Left lung (tissue), 10 donors: Measurements from ENCODE around the gene RHOG. TPM values are rescaled to one million over a fixed set of nuclear protein-coding genes. Genes with fewer than 3 reads are reported as not detected.

Experiments used
- ATAC-seq: fragments of 200-7000 bp; cut with Tn5 transposase; one replicate; pipeline ENCODE4 v1.9.1; 2020; ENCODE audit warnings: moderate library complexity
- DNase-seq, 4 donors: peaks; one replicate each; pipeline ENCODE4 v3.0.0-alpha.2; 2013 to 2020
- H3K27ac ChIP-seq, 2 donors: fragments of 200-600 bp; sonication (generic) in 1 of 2; one replicate each; pipeline versions ENCODE4 v1.5.0 to v1.8.0; 2020 to 2021
- H3K27me3 ChIP-seq, 2 donors: fragments of 200-600 bp; sonication (generic) in 1 of 2; one replicate each; pipeline versions ENCODE4 v1.5.0 to v1.8.0; 2020 to 2021
- H3K36me3 ChIP-seq, 2 donors: fragments of 200-600 bp; sonication (generic) in 1 of 2; one replicate each; pipeline versions ENCODE4 v1.5.0 to v1.8.0; 2020 to 2021
- H3K4me1 ChIP-seq, 2 donors: fragments of 200-600 bp; one replicate each; pipeline ENCODE4 v1.8.0; 2021
- H3K4me3 ChIP-seq, 2 donors: fragments of 200-600 bp; sonication (generic) in 1 of 2; one replicate each; pipeline versions ENCODE4 v1.5.0 to v1.8.0; 2020 to 2021; ENCODE audit warnings: mild to moderate bottlenecking in 1 of 2
- H3K9me3 ChIP-seq, 2 donors: fragments of 200-600 bp; sonication (generic) in 1 of 2; one replicate each; pipeline versions ENCODE4 v1.5.0 to v1.8.0; 2020 to 2021
- CTCF ChIP-seq, 2 donors: fragments of 200-600 bp; sonication (generic) in 1 of 2; IDR thresholded peaks; one replicate each; pipeline versions ENCODE4 v1.5.0 to v1.8.0; 2021; ENCODE audit warnings: antibody characterized with exemption in 2 of 2
- intact Hi-C, 2 donors: fragments of 100-400 bp; cut with DNase I; formaldehyde crosslinking; loops; one replicate each; pipeline versions ENCODE4 v1.11.2 to v1.14.2; 2022
- polyA plus RNA-seq, 6 donors: library from polyadenylated mRNA; unstranded; fragments of 120-200 nt; gene quantifications; one replicate each; pipeline ENCODE4 v1.2.1, GENCODE V29; 2013; ENCODE audit not compliant: insufficient read length in 6 of 6
- total RNA-seq, 2 donors: library from RNA; stranded (reverse); fragmentation: NEBNext Ultra II Directional; extraction: Animal tissue kit (Norgen Biotek cat#: 25700); gene quantifications; one replicate each; pipeline ENCODE4 v1.2.1, GENCODE V29; 2021
- donor health status: DM: no; HTN: yes; CAD: no.
- donor health status: DM: no; HTN: no; CAD: no.

RHOG gene
- total and polyA plus RNA-seq, 8 donors = 22.0 to 109 (median 29.4) TPM

- peak overlapping the region in 1 of 2 donors; percentile 80 for H3K27ac ChIP-seq
- intact Hi-C loops = no loop called here
- H3K36me3 ChIP-seq = peaks cover 0 to 66% of the 10 kb centered on the region in 2 donors
- DNase-seq (peak in 2 of 4 donors; percentile 67 to 82), ATAC-seq (peak; percentile 56)
- H3K9me3 ChIP-seq = no peaks in the 10 kb centered on the region
- no peak for TF ChIP-seq CTCF (IDR thresholded peaks at IDR 0.05)
- no peak overlapping the region for H3K4me3 ChIP-seq
- H3K4me1 ChIP-seq = peaks cover 16 to 84% of the 10 kb centered on the region in 2 donors
- H3K27me3 ChIP-seq = no peaks in the 10 kb centered on the region
Measured at GRCh38 chr11:3831378-3832239, 9.2 kb downstream of the RHOG start.

DNA sequence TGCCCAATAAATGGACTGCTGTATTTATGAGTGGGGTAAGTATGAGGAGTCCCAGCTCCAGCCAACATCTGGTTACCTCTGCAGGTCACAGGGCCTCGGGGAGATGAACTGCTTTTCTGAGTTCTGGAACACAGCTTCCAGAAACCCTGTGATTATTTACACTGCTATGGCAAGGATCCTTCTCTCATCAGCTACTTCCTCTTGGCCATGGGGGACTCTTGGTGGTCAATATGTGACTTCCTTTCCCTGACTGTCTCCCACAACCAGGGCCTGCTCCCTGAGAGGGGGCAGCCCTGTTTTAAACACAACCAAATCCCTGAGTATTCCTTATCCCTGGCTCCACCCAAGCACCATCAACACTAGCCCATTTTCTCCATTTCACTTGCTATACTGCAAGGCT, 10.0 kb downstream of the RHOG start:
- no peaks in the 10 kb centered on the region for H3K9me3 ChIP-seq
- DNase-seq (no peak), ATAC-seq (no peak)
- intact Hi-C loops = no loop called here
- H3K4me3 ChIP-seq = no peak overlapping the region
- H3K27ac ChIP-seq = peak overlapping the region in 1 of 2 donors; percentile 80
- no peak for TF ChIP-seq CTCF (IDR thresholded peaks at IDR 0.05)
- peaks cover 11 to 84% of the 10 kb centered on the region in 2 donors for H3K4me1 ChIP-seq
- no peaks in the 10 kb centered on the region for H3K27me3 ChIP-seq
- peaks cover 0 to 74% of the 10 kb centered on the region in 2 donors for H3K36me3 ChIP-seq

GRCh38 chr11:3830088-3830487, 10.7 kb downstream of the RHOG start:
- Histone ChIP-seq H3K27ac (peak overlapping the region in 1 of 2 donors; percentile 80), H3K27me3 (no peaks in the 10 kb centered on the region), H3K4me3 (no peak overlapping the region), H3K36me3 (peaks cover 0 to 81% of the 10 kb centered on the region in 2 donors), H3K4me1 (peaks cover 9 to 84% of the 10 kb centered on the region in 2 donors), H3K9me3 (no peaks in the 10 kb centered on the region)
- ATAC-seq (no peak), DNase-seq (no peak)
- intact Hi-C loops = no loop called here
- no peak for TF ChIP-seq CTCF (IDR thresholded peaks at IDR 0.05)

- H3K27ac ChIP-seq = no peak overlapping the region
- no peak for DNase-seq
- H3K4me3 ChIP-seq = no peak overlapping the region
- peaks cover 0 to 65% of the 10 kb centered on the region in 2 donors for H3K36me3 ChIP-seq
- H3K9me3 ChIP-seq = no peaks in the 10 kb centered on the region
- H3K4me1 ChIP-seq = peaks cover 5 to 67% of the 10 kb centered on the region in 2 donors
- no peak for TF ChIP-seq CTCF (IDR thresholded peaks at IDR 0.05)
- intact Hi-C loops = no loop called here
- H3K27me3 ChIP-seq = no peaks in the 10 kb centered on the region
- no peak for ATAC-seq
Measured at GRCh38 chr11:3827434-3828186, 13.1 kb downstream of the RHOG start.

GRCh38 chr11:3826721-3827120, 14.0 kb downstream of the RHOG start:
- Histone ChIP-seq H3K9me3 (no peaks in the 10 kb centered on the region), H3K27ac (peak overlapping the region in 1 of 2 donors; percentile 28), H3K27me3 (no peaks in the 10 kb centered on the region), H3K4me1 (peaks cover 2 to 58% of the 10 kb centered on the region in 2 donors), H3K4me3 (no peak overlapping the region), H3K36me3 (peaks cover 0 to 65% of the 10 kb centered on the region in 2 donors)
- ATAC-seq (no peak), DNase-seq (no peak)
- intact Hi-C loops = no loop called here
- TF ChIP-seq CTCF (IDR thresholded peaks at IDR 0.05) = no peak
